DND-41 (cell line): ENCODE results near the gene POU4F2.

ENCODE experiments used
- CTCF ChIP-seq: IDR thresholded peaks from 2 replicates; pipeline ENCODE4 v1.5.1; 2012; ENCODE audit warnings: borderline replicate concordance, low read length, moderate library complexity, mild to moderate bottlenecking; ENCODE audit not compliant: poor library complexity, severe bottlenecking; ENCODE audit errors: extremely low read depth
- EZH2 ChIP-seq: IDR thresholded peaks from 3 replicates; pipeline ENCODE4 v1.6.1; 2012; ENCODE audit warnings: borderline replicate concordance, low read depth, mild to moderate bottlenecking, moderate library complexity, low read length, inconsistent platforms; ENCODE audit not compliant: severe bottlenecking

DNA sequence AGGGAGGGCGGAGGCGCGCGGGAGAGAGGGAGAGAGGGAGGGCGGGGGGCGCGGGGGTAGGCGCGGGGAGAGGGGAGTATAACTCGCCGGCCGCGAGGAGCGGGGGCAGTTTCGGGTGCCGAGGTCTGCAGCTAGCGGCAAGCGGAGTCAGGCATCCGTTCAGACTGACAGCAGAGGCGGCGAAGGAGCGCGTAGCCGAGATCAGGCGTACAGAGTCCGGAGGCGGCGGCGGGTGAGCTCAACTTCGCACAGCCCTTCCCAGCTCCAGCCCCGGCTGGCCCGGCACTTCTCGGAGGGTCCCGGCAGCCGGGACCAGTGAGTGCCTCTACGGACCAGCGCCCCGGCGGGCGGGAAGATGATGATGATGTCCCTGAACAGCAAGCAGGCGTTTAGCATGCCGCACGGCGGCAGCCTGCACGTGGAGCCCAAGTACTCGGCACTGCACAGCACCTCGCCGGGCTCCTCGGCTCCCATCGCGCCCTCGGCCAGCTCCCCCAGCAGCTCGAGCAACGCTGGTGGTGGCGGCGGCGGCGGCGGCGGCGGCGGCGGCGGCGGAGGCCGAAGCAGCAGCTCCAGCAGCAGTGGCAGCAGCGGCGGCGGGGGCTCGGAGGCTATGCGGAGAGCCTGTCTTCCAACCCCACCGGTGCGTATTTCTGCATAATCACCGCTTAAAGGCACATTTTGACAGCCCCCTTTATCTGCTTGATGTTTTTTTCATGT lies at the start of gene POU4F2:
- TF ChIP-seq CTCF, result no peak
- TF ChIP-seq EZH2, result no peak
